Nephron (organoid): Measurements from ENCODE around the gene ANKRD33B.

ENCODE experiments used
- H3K27ac Mint-ChIP-seq, 3 experiments: 2 replicates each; pipeline ENCODE4 v1.8.0; 2020; ENCODE audit warnings: mixed read lengths in 3 of 3, mild to moderate bottlenecking in 2 of 3, moderate library complexity in 1 of 3
- H3K27me3 Mint-ChIP-seq: 2 replicates; pipeline ENCODE4 v1.8.0; 2021; ENCODE audit warnings: low read depth, mild to moderate bottlenecking, moderate library complexity, mixed read lengths
- H3K36me3 Mint-ChIP-seq: 2 replicates; pipeline ENCODE4 v1.8.0; 2020; ENCODE audit warnings: low read depth, mixed read lengths
- H3K4me1 Mint-ChIP-seq: 2 replicates; pipeline ENCODE4 v1.8.0; 2020; ENCODE audit warnings: mixed read lengths
- H3K4me3 Mint-ChIP-seq, 3 experiments: 2 replicates each; pipeline ENCODE4 v1.8.0; 2020; ENCODE audit warnings: mild to moderate bottlenecking in 3 of 3, mixed read lengths in 3 of 3, moderate library complexity in 2 of 3
- H3K9me3 Mint-ChIP-seq: 2 replicates; pipeline ENCODE4 v1.8.0; 2020; ENCODE audit warnings: mixed read lengths
- CTCF ChIP-seq, 3 experiments: fragments of 200-600 bp; sonication (generic); IDR thresholded peaks; one replicate each; pipeline ENCODE4 v1.5.0; 2021; ENCODE audit warnings: antibody characterized with exemption in 3 of 3; ENCODE audit not compliant: unreplicated experiment in 3 of 3

ANKRD33B gene

DNA sequence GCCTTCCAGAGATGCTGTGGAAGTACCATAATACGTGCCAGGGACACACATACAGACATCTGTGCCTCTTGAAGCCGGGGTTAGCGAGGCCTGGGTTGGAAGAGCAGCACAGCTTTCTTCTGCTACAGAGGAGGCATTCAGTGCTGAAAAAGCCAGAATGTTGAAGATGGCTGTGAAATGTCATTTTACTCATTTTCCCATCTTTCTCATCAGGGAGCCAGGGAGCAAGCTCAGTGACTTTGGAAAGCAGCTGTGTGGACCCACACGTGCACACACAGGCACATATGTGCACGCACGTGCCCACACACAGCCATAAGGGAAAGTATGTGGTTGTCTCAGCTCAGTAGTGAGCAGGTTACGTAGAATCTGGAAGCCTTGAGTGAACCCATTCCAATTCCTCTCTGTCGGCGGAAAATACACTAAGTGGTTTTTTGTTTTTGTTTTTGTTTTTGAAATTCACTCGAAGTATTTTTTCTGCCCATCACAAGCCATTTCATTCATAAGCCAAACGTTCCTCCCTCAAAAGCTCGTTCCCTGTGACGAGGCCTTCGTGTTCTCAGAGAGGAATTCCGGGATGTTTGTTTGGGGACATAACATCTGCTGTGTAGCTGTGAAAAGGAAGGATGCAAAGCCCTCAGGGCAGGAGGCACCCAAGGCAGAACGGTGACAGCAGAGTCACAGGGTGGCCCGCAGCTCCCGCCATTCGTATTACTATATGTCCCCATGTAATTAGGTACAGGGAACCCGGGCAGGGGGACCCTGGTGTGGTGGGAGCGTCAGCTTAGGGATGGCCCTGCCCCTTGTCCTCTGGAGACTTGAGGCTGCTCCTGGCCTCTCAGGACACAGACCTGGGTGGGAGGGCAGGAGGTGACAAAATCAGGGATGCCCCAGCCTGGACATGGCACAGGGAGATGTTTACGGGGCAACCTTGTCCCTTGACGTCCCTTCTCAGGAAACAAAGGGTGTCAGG is 29.0 kb upstream of the ANKRD33B start:
- H3K9me3 Mint-ChIP-seq: no peaks in the 10 kb centered on the region

DNA sequence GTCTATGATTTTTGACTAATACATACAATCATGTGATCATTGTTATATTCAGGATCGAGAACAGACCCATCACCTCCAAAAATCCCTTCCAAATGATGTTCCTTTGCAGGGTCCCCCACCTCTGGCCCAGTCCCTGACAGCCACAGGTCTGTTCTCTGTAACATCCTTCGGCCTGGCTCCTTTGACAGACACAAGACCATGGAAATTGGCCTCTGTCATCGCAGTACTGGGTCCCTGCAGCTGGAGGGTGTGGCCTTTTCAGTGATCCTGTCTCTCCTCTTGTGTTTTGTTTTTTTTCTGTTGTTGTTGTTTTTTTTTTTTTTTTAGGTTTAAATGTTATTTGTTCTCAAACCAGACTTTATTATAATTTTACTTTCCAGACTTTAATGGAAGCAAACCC is 27.4 kb upstream of the ANKRD33B start:
- Mint-ChIP-seq H3K27ac (no peak overlapping the region), H3K36me3 (no peaks in the 10 kb centered on the region), H3K4me3 (no peak overlapping the region), H3K4me1 (peaks cover 18% of the 10 kb centered on the region), H3K27me3 (peaks cover 21% of the 10 kb centered on the region), H3K9me3 (no peaks in the 10 kb centered on the region)
- no peak for TF ChIP-seq CTCF (IDR thresholded peaks at IDR 0.05; ENCODE audit: unreplicated experiment in 3 of 3)

More for the DNA sequence above, 29.0 kb upstream of the ANKRD33B start:
- H3K27me3 Mint-ChIP-seq: peaks cover 19% of the 10 kb centered on the region
- H3K36me3 Mint-ChIP-seq: no peaks in the 10 kb centered on the region
- no peak overlapping the region for H3K4me3 Mint-ChIP-seq
- H3K4me1 Mint-ChIP-seq: peaks cover 18% of the 10 kb centered on the region
- no peak for TF ChIP-seq CTCF (IDR thresholded peaks at IDR 0.05; ENCODE audit: unreplicated experiment in 3 of 3)
- H3K27ac Mint-ChIP-seq: peak overlapping the region in 1 of 3 experiments; percentile 32

- peaks cover 18% of the 10 kb centered on the region for H3K4me1 Mint-ChIP-seq
- H3K27ac Mint-ChIP-seq: no peak overlapping the region
- no peak for TF ChIP-seq CTCF (IDR thresholded peaks at IDR 0.05; ENCODE audit: unreplicated experiment in 3 of 3)
- H3K4me3 Mint-ChIP-seq: no peak overlapping the region
- H3K36me3 Mint-ChIP-seq: no peaks in the 10 kb centered on the region
- H3K27me3 Mint-ChIP-seq: peaks cover 21% of the 10 kb centered on the region
- H3K9me3 Mint-ChIP-seq: no peaks in the 10 kb centered on the region
These were observed 26.8 kb upstream of the ANKRD33B start for GRCh38 chr5:10536931-10537579.

DNA sequence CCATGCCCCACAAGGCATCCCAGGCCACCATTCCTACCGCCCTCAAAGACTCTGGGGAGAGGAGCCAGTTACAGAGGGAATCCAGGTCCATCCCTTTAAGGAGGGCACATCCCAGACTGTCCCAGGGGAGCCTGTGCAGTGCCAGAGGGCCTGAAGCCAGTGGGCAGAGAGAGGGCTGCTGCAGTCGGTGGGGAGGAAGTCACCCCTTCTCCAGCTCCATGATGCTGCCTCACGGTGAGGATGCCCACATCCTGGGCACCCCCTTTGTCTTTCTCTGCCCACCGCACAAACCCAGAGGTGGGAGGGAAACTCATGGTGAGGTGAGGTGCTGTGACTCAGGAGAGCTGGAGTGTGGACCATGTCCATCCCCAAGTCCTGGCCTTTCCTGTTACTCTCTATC is 26.2 kb upstream of the ANKRD33B start:
- TF ChIP-seq CTCF (IDR thresholded peaks at IDR 0.05; ENCODE audit: unreplicated experiment in 3 of 3): no peak
- H3K27me3 Mint-ChIP-seq: peaks cover 21% of the 10 kb centered on the region
- H3K9me3 Mint-ChIP-seq: no peaks in the 10 kb centered on the region
- peaks cover 13% of the 10 kb centered on the region for H3K4me1 Mint-ChIP-seq
- no peaks in the 10 kb centered on the region for H3K36me3 Mint-ChIP-seq
- H3K4me3 Mint-ChIP-seq: no peak overlapping the region
- H3K27ac Mint-ChIP-seq: no peak overlapping the region

DNA sequence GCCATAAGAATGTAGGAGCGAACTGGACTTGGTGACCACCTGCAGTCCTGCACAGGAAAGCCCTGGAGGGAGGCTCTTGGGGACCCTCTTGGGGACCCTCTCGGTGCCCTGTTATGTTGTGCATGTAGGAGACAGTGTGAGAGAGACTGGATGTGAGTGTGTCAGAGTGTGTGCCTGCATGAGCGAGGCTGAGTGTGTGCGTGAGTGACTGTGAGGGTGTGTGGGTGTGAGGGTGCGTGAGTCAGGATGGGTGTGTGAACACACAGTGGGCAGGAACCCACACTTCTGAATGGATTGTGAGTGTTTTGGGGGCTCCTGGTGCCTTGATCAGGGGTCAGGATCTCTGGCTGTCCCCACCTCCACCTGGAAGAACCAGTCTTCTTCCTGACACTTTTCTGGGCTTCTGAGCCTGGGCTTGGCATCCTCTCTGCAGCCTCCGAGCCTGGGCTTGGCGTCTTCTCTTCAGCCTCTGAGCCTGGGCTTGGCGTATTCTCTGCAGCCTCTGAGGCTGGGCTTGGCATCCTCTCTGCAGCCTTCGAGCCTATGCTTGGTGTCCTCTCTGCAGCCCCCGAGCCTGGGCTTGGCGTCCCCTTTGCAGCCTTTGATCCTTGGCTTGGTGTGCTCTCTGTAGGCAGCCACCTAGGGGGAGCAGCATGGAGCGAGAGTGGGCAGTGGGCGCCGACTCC is 25.6 kb upstream of the ANKRD33B start:
- peak overlapping the region in 1 of 3 experiments; percentile 53 for H3K27ac Mint-ChIP-seq
- peaks cover 23% of the 10 kb centered on the region for H3K27me3 Mint-ChIP-seq
- TF ChIP-seq CTCF (IDR thresholded peaks at IDR 0.05; ENCODE audit: unreplicated experiment in 3 of 3): no peak
- no peaks in the 10 kb centered on the region for H3K36me3 Mint-ChIP-seq
- no peaks in the 10 kb centered on the region for H3K9me3 Mint-ChIP-seq
- peaks cover 10% of the 10 kb centered on the region for H3K4me1 Mint-ChIP-seq
- peak overlapping the region in 1 of 3 experiments; percentile 13 for H3K4me3 Mint-ChIP-seq
